Mesothelial cell of epicardium (in vitro differentiated cells): ENCODE data around the gene CLMP. TPM values are rescaled to one million over a fixed set of nuclear protein-coding genes. Genes with fewer than 3 reads are reported as not detected.

Experiments
- DNase-seq, 2 experiments: peaks; one replicate each; pipeline ENCODE4 v3.0.0; 2021; ENCODE audit warnings: low spot score in 2 of 2; ENCODE audit not compliant: unreplicated experiment in 2 of 2
- H3K27ac Mint-ChIP-seq: 2 replicates; pipeline ENCODE4 v1.8.0; 2021; ENCODE audit warnings: mixed read lengths
- H3K27me3 Mint-ChIP-seq: 2 replicates; pipeline ENCODE4 v1.8.0; 2021; ENCODE audit warnings: low read depth, mixed read lengths
- H3K36me3 Mint-ChIP-seq: 2 replicates; pipeline ENCODE4 v1.8.0; 2021; ENCODE audit warnings: mixed read lengths
- H3K4me1 Mint-ChIP-seq: 2 replicates; pipeline ENCODE4 v1.8.0; 2021; ENCODE audit warnings: mixed read lengths
- H3K4me3 Mint-ChIP-seq: 2 replicates; pipeline ENCODE4 v1.8.0; 2021; ENCODE audit warnings: mild to moderate bottlenecking, moderate library complexity, mixed read lengths
- H3K9me3 Mint-ChIP-seq: 2 replicates; pipeline ENCODE4 v1.8.0; 2021; ENCODE audit warnings: mixed read lengths
- total RNA-seq: library from RNA; stranded (reverse); gene quantifications from 3 replicates; pipeline ENCODE4 v1.2.1, GENCODE V29; 2021
- TF ChIP-seq, protein P1 (sequence below): fragments of 200-600 bp; sonication (generic); IDR thresholded peaks from one replicate; pipeline ENCODE4 v1.5.0; 2021; ENCODE audit warnings: antibody characterized with exemption; ENCODE audit not compliant: unreplicated experiment

CLMP gene
- total RNA-seq, 1 donor from 2014 or later, result 18.0 TPM

DNA sequence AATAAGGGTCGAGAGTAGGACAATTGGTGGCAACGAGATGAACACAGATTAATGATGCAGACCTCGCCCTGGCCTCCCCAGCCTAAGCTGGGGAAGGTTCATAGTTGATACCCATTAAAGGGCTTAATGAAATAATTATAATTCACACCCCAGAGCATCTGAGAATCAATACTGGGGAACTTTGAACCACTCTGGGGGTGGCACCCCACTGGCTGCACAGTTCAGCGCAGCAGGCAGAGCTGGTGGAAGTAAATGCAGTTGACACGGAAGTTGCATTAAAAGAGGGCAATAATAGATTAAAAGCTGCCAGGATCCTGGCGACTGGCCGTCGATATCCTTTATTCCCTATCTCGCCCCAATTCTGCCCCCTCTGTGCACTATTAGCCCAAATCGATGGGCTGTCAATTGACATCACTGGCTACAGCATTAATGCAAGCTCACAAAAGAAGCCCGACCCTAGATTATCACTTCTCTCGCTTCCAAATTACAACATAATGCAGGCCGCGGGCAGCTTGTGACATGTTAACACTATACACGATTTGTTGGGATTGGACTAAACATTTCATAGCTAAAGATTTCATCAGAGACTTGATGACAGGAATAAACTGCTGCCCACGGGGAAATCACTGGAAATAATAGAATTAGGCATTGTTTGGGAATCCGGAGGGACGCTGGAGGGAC is 147.6 kb downstream of the CLMP start:
- no peaks in the 10 kb centered on the region for H3K27me3 Mint-ChIP-seq
- no peak for DNase-seq
- no peaks in the 10 kb centered on the region for H3K9me3 Mint-ChIP-seq
- H3K4me3 Mint-ChIP-seq, result no peak overlapping the region
- TF ChIP-seq, protein P1, sequence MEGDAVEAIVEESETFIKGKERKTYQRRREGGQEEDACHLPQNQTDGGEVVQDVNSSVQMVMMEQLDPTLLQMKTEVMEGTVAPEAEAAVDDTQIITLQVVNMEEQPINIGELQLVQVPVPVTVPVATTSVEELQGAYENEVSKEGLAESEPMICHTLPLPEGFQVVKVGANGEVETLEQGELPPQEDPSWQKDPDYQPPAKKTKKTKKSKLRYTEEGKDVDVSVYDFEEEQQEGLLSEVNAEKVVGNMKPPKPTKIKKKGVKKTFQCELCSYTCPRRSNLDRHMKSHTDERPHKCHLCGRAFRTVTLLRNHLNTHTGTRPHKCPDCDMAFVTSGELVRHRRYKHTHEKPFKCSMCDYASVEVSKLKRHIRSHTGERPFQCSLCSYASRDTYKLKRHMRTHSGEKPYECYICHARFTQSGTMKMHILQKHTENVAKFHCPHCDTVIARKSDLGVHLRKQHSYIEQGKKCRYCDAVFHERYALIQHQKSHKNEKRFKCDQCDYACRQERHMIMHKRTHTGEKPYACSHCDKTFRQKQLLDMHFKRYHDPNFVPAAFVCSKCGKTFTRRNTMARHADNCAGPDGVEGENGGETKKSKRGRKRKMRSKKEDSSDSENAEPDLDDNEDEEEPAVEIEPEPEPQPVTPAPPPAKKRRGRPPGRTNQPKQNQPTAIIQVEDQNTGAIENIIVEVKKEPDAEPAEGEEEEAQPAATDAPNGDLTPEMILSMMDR, result no peak
- H3K36me3 Mint-ChIP-seq, result no peaks in the 10 kb centered on the region
- H3K4me1 Mint-ChIP-seq, result no peaks in the 10 kb centered on the region
- no peak overlapping the region for H3K27ac Mint-ChIP-seq

DNA sequence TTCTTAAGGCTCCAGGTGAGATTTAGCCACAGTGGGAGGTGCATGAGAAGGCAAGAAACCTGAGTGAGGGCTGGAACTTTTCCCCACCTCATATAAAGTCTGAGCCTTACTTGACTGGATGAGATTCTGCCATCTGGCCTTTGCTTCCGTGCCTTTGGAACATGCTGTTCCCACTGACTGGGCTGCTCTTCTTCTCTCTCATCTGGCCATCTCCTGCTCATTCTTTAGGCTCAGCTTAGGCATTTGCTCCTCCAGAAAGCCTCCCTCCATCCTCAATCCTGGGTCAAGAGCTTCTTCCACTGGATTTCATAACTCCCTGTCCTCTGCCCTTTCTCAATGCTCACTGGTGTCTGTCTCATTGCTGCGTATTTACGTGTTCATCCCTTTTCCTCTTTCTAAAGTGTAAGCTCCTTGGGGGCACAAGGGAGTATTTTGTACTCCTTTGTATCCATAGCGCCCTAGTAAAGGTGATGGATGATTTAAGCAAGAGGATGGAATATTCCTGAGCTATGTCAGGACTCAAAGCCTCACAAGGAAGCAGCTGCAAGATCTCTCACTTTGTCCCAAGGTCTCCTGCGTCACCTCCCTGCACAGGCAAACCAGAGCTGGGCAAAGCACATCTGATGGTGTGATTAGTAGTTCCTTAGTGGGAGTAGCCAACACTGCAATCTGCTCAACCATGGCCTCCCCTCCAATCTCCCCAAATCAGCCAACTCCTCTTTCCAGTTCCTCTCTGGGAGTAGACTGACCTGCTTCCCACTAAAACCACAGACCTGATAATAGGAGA is 148.4 kb downstream of the CLMP start:
- H3K9me3 Mint-ChIP-seq, result no peaks in the 10 kb centered on the region
- H3K27ac Mint-ChIP-seq, result no peak overlapping the region
- H3K4me1 Mint-ChIP-seq, result no peaks in the 10 kb centered on the region
- TF ChIP-seq, protein P1, result no peak
- H3K36me3 Mint-ChIP-seq, result no peaks in the 10 kb centered on the region
- no peaks in the 10 kb centered on the region for H3K27me3 Mint-ChIP-seq
- H3K4me3 Mint-ChIP-seq, result no peak overlapping the region
- DNase-seq, result no peak

DNA sequence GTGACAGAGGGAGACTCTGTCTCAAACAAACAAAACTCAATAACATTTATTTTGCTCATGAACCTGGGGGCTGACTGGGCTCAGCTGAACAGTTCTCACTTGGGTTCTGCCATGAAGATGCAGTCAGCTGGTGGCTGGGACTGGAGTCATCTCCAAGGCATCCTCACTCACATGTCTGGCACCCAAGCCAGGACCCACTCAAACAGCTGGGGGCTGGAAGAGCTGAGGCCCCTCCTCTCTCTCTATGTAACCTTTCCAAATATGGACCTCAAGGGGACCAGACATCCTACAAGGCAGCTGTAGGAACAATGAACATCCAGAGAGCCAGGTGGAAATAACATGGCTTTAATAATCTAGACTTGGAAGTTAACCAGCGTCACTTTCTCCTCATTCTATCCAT is 149.9 kb downstream of the CLMP start:
- Mint-ChIP-seq H3K27me3 (no peaks in the 10 kb centered on the region), H3K9me3 (no peaks in the 10 kb centered on the region), H3K27ac (no peak overlapping the region), H3K36me3 (no peaks in the 10 kb centered on the region), H3K4me3 (no peak overlapping the region), H3K4me1 (peaks cover 3% of the 10 kb centered on the region)
- DNase-seq, result no peak
- TF ChIP-seq, protein P1, result no peak

DNA sequence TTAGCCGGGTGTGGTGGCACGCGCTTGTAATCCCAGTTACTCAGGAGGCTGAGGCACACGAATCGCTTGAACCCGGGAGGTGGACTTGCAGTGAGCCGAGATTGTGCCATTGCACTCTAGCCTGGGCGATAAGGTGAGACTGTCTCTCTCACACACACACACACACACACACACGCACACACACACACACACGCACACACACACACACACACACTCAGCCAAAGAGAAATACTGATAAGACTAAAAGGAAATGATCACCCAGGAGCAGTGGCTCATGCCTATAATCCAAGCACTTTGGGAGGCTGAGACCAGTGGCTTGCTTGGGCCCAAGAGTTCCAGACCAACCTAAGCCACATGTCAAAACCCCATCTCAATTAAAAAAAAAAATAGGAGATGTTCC is 153.9 kb downstream of the CLMP start:
- TF ChIP-seq, protein P1, result no peak
- no peak overlapping the region for H3K27ac Mint-ChIP-seq
- no peak overlapping the region for H3K4me3 Mint-ChIP-seq
- no peak for DNase-seq
- peaks cover 9% of the 10 kb centered on the region for H3K4me1 Mint-ChIP-seq
- H3K27me3 Mint-ChIP-seq, result no peaks in the 10 kb centered on the region
- H3K9me3 Mint-ChIP-seq, result no peaks in the 10 kb centered on the region
- H3K36me3 Mint-ChIP-seq, result no peaks in the 10 kb centered on the region

DNA sequence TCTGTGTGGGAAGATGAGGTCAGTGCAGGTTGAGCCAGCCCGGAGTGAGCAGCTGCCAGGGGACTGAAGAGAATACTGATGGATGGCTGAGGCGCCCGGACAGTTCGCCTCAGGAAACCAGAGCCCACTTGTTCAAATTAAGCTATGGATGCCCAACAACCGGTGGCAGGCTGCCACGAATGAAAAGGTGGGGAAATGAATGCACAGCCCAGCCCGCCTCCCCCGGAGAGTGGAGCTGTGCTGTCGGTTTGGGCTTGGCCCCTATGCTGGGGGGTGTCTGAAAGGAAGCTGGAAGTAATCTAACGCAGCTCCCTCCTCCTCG is 155.0 kb downstream of the CLMP start:
- Mint-ChIP-seq H3K9me3 (no peaks in the 10 kb centered on the region), H3K4me3 (no peak overlapping the region), H3K27ac (no peak overlapping the region), H3K36me3 (no peaks in the 10 kb centered on the region), H3K4me1 (peaks cover 9% of the 10 kb centered on the region), H3K27me3 (no peaks in the 10 kb centered on the region)
- TF ChIP-seq, protein P1, result no peak
- no peak for DNase-seq
